NCI-H2029 (cell line): Measurements from ENCODE around the gene ARL6IP4.
A peak's percentile ranks its signal among the peaks of the same experiment; 100 is the strongest.
"Not testable (repeated sequence)": the region's sequence is repeated elsewhere in the genome, so short reads cannot be mapped to it uniquely, and the experiment has no call there.

Experiments
- DNase-seq: peaks from one replicate; lab custom pipeline; 2025; lab: John Stamatoyannopoulos, UW

Gene ARL6IP4

GRCh38 chr12:122980183-122981035 lies at the start of gene ARL6IP4:
ARL6IP4 (plus strand) TSS chr12:122980681; CDS start chr12:122981140, 459 bp downstream.
- peak; percentile 24 for DNase-seq

DNA sequence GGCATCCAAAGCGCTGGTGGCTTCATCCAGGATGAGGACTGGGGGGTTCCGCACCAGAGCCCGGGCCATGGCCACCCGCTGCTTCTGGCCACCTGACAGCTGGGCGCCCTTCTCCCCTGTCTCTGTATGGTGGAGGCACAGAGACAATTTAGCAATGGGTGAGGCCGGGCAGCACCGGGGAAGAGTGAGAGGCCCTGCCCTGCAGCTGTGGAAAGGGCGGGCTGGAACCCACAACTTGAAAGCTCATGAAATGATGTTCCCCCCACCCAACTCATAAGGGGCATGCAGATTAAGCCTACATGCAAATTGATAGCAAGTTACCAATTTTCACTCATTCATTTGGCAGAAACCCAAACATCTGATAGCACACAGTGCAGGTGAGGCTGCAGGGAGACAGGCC lies 48.3 kb upstream of the ARL6IP4 start:
- DNase-seq, result no peak

DNA sequence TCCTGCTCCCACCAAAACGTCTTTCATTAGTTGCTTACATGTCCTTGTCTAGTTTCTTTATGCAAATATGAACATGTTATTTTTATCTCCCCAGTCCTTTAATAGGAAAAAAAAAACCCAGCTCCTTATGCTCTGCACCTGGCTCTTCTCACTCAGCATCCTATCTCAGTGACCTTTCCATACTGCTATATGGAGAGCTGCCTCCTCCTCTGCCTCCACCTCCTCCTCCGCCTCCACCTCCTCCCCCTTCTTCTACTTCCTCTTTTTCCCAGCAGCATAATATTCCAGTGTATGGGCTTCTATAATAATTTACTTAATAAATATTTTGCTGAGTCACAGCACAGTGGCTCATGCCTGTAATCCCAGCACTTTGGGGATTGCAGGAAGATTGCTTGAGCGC lies 45.8 kb upstream of the ARL6IP4 start:
- DNase-seq, result no peak

DNA sequence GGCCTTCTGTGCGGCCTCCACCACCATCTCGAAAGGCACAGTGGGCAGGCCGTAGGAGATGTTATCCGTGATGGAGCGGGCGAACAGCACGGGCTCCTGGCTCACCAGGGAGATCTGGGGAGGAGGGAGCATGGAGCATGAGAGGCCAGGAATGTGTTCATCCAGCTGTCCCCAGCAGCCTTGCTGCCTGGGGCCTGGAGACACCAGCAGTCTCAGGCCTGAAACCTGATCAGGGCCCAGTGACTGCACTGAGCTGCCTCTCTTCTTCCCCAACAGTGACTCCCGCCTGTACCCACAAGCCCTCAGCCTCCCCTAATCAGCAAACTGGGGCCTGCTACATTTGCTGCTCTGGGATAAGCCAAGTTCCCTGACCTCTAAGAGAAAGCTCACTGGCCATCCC lies 45.2 kb upstream of the ARL6IP4 start:
- DNase-seq, result no peak

DNA sequence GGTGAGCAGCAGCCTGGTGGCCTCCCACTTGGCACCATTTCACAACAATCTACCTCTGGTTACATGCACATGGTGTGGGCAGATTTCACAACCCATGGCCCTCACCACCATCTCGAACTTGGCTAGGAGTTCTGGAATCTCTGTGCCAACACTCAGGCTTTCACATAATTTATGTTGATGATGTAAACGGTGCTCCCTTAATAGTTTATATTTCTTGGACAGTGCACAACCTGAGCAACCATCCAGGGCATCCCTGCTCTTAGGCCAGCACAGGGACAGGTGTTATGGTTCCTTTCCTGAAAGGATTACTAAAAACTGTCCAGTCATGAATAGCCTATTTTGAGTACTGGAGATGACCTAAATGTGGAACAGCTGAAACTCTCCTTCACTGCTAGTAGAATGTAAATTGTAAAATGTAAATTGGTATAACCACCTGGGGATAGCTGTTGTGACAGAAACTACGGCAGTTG lies 42.8 kb upstream of the ARL6IP4 start:
- DNase-seq, result no peak

DNA sequence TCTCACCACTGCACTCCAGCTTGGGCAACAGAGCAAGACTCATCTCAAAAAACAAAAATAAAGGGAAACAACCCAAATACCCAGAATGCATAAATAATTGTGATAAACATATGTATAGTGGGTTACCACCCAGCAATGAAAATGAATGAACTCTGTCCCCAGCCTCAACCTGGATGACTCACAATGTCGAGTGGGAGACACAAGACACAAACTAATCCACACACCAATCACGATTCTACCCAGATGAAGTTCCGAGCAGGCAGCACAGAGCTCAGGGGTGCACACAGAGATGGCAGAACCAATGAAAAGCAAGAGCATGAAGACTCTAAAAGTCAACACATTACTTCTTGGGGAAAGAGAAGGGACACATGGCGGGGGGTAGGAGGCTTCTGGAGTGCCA lies 41.4 kb upstream of the ARL6IP4 start:
- no peak for DNase-seq

- DNase-seq, result not testable (repeated sequence)
Observed at GRCh38 chr12:122941351-122941750, 39.1 kb upstream of the ARL6IP4 start.

DNA sequence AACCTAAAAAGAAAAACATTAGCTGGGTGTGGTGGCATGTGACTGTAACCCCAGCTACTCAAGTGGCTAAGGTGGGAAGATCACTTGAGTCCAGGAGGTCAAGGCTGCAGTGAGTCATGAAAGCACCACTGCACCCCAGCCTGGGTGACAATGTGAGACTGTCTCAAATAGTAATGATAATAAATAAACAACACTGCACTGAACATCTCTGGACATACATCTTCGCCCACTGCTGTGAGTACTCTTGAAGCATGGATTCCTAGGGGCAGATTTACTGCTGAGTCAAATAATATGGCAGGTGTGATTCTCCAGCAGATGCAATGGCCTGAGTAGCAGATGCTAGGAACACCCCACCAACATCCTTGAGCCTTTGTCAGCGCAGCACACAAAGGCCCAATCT lies 37.8 kb upstream of the ARL6IP4 start:
- DNase-seq, result no peak

- DNase-seq, result no peak
Observed at GRCh38 chr12:122943196-122943595, 37.3 kb upstream of the ARL6IP4 start.

- no peak for DNase-seq
Observed at GRCh38 chr12:122944605-122945592, 35.6 kb upstream of the ARL6IP4 start.

DNA sequence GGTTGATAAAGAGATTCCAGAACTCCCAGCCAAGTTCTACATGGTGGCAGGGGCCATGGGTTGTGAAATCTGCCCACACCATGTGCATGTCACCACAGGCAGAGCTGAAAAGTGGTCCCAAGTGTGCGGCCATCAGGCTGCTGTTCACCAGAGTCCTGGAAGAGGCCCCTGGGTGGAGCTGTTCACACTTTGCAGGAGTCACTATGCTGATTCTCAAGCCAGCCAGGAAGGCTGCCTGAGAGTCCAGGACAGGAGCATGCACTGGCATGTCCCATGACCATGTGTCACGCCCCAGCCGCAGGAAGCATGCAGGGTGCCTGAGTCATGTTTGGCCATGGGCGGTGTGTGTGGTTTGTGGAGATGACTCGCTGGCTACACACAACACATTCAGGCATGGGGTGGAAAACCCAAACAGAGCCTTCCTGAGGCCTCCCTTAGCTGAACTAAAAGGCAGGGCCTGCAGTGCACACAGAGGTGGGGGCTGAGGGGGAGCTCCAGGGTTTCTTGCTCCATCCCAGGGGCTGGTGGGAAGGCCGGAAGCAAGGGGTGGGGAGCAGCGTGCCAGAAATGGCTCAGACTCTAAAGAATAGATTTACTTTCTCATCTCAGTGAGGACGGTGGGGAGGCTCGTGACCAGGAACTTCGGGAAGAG lies 33.7 kb upstream of the ARL6IP4 start:
- no peak for DNase-seq

DNA sequence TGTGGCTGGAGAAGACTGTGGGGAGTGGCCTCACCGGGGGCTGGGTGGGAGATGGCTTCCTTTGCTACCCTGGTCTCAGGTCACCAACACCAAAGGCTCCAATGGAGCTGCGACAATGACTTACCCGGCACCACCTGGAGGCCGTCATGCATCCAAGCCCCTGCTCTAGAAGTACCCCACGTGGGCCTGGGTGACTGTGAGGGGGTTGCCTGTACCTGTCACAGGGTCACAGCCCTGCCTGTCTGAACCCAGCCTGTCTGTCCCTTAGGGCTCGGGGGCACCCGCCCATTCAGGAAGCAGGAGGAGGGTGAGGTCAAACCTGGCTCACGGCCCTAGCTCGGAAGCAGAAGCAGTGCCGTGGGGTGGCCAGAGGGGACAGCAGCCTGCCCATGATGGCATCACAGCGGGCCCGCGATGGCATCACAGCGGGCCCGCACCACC lies 33.1 kb upstream of the ARL6IP4 start:
- DNase-seq, result no peak

DNA sequence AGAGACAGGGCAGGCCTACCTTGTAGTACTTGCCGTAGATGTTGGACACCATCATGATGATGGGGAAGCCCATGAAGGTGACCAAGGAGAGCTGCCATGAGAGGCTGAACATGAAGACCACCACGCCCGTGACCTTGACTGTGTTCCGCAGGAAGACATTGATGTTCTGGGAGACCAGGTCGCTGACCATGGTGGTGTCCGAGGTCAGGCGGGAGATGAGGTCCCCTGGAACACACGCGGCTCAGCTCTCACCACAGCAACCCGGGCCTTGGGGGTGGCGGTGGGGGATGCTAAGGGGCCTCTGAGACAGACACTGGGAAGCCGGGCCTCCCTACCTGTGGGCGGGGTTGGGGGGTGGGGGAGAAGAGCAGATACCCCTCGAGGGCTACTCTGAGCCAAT lies 31.9 kb upstream of the ARL6IP4 start:
- DNase-seq, result no peak

- no peak for DNase-seq
Observed at GRCh38 chr12:122949405-122949804, 31.1 kb upstream of the ARL6IP4 start.

- no peak for DNase-seq
Observed at GRCh38 chr12:122949816-122950675, 30.4 kb upstream of the ARL6IP4 start.

DNA sequence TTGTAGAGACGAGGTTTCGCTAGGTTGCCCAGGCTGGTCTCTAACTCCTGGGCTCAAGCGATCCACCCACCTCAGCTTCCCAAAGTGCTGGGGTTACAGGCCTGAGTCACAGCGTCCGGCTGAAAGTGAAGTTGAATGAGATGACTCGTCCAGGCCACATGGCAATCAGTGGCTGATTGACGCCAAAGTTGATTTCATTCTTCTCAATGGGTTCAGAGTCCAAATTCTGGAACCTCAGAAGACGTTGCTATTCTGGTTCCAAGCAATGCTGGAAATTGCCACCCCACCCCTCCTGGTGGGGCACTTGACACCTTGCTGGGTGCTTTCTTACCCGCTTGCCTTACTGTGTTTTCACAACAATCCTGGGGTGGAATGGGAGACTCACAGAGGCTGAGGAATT lies 29.1 kb upstream of the ARL6IP4 start:
- DNase-seq, result no peak

- peak; percentile 71 for DNase-seq
Observed at GRCh38 chr12:122951979-122952892, 28.2 kb upstream of the ARL6IP4 start.

DNA sequence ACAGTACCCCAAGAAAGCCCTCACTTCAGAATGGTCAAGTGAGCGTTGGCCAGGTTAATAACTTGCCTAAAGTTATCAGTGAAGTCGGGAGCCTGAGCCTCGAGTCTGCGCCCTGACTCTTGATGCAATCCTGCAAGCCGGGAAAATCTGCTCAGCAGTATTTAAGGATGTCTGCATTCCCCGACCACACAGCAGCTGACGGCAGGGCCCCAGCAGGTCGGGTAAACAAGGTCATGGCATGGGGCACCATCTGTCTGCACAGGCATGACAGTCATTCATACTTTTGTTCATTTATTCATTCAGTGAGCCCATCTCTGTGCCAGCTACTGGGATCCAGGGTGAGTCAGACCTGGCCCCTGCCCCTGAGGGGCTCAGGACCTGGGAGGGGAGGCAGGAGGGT lies 25.3 kb upstream of the ARL6IP4 start:
- no peak for DNase-seq

DNA sequence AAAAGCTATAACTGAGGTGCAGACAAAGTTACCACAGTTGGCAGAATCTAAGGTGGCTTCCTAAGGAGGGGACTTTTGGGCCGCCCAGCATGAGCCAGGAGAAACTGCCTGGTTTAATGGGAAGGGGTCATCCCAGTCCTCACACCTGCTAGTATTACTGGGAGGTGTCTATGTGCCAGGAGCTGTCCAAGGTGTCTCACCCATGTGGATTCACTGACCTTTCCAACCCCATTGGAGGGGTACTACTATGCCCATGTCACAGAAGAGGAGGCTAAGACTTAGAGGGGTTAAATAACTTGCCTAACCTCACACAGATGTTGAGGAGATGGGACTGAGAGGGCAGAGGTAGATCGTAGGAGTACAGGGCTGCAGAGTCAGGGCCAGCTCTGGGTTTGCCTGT lies 24.4 kb upstream of the ARL6IP4 start:
- no peak for DNase-seq
